GM23248 (cell line): Measurements from ENCODE around the gene PSMA7.

ENCODE experiments used
- EZH2 ChIP-seq: fragments of 200-600 bp; sonication (generic); IDR thresholded peaks from 2 replicates; pipeline ENCODE4 v1.6.1; 2018; ENCODE audit warnings: antibody characterized with exemption, mild to moderate bottlenecking; ENCODE audit not compliant: insufficient read depth, poor library complexity, severe bottlenecking
- EZH2phosphoT487 ChIP-seq: fragments of 200-600 bp; sonication (generic); IDR thresholded peaks from 2 replicates; pipeline ENCODE4 v1.6.1; 2018; ENCODE audit warnings: antibody characterized with exemption, moderate library complexity, mild to moderate bottlenecking, low read depth; ENCODE audit not compliant: insufficient read depth

DNA sequence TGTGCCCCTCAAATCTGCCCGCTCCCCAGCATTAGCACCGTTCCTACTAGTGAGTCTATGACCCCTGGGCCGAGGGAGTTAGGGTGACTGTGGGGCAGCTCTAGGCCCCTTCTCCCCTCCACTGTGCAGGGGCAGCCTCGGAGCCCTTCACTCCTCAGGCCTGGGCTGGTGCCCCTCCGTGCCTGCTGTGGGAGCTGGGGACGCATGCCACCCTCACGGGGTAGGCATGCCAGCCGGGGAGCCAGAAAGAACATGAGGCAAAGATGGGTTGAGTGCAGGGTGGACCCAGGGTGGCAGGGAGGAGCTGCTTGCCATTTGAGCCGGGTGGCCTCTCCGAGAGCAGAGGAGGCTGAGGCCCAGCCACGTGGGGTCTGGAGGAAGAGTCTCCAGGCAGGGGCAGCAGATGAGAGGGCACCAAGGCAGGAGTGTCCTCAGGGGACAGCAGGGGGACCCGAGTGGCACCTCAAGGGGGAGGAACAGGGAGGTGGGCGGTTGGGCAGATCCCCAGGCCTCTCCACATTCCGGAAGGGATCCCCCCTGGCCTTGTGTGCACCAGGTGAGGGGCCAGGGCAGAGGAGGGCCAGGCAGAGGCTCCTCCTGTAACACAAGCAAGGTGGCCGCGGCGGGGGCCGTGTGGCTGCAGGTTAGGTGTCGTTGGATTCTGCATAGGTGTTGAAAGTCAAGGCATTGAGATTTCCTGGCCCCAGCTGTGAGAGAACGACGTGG, 39.5 kb downstream of the PSMA7 start:
- no peak for TF ChIP-seq EZH2
- no peak for TF ChIP-seq EZH2phosphoT487
